EH (cell line): ENCODE results near the gene TJP2.
"Not testable (repeated sequence)": the region's sequence is repeated elsewhere in the genome, so short reads cannot be mapped to it uniquely, and the experiment has no call there.

Experiments
- DNase-seq: peaks from one replicate; pipeline ENCODE4 v3.0.0-alpha.2; 2015; ENCODE audit warnings: low read depth

The TJP2 gene

DNA sequence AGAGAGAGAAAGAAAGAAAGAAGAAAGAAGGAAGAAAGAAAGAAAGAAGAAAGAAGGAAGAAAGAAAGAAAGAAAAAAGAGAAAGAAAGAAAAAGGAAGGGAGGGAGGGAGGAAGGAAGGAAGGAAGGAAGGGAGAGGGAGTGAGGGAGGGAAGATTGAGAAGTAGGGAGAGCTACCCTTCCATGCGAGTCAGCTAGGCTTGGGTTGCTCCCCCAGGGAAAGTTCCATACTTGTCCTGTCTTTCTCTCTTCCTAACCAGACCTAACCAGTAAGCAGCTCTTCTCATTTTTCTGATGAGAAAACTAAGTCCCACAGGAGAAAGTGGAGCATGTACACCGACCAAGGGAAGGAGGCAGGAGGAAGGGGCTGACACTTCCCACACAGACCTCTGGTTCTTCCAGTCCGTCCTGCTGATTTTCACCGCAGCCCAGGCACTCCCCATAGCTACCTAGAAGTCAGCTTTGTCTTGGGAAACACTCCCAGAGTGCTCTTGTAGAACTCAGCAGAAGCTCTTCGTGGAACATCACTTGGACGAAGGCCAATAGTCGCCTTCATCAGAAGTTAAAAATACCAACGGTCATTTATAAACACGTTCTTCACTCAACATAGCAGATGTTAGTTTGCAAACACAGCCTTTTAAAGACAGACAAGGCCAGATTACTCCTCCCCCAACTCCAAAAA is 121.9 kb downstream of the TJP2 start:
- DNase-seq: peak; percentile 25

- DNase-seq: no peak
These were observed 123.4 kb downstream of the TJP2 start for GRCh38 chr9:69297300-69297980.

DNA sequence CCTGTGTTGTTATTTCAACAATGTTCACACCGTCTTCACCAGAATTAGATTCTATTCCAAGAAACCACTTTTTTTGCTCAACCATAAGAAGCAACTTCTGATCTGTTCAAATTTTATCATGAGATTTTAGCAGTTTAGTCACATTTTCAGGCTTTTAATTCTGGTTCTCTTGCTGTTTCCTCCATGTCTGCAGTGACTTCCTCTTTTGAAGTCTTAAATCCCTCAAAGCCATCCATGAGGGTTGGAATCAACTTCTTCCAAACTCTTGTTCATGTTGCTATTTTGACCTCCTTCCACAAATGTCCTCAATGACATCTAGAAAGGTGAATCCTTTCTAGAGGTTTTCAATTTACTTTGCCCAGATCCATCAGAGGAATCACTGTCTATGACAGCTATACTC is 125.2 kb downstream of the TJP2 start:
- DNase-seq: no peak

DNA sequence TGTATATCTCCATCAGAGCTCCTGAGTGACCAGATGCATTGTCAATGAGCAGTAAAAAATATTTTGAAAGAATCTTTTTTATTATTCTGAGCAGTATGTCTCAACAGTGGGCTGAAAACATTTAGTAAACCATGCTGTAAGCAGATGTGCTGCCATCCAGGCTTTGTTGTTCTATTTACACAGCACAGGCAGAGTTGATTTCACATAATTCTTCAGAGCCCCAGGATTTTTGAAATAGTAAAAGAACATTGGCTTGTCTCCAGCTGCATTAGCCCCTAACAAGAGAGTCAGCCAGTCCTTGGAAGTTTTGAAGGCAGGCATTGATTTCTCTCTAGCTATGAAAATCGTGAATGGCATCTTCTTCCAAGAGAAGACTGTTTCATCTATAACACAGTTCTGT is 125.7 kb downstream of the TJP2 start:
- no peak for DNase-seq

- DNase-seq: no peak
These were observed 129.3 kb downstream of the TJP2 start for GRCh38 chr9:69303331-69303730.

DNA sequence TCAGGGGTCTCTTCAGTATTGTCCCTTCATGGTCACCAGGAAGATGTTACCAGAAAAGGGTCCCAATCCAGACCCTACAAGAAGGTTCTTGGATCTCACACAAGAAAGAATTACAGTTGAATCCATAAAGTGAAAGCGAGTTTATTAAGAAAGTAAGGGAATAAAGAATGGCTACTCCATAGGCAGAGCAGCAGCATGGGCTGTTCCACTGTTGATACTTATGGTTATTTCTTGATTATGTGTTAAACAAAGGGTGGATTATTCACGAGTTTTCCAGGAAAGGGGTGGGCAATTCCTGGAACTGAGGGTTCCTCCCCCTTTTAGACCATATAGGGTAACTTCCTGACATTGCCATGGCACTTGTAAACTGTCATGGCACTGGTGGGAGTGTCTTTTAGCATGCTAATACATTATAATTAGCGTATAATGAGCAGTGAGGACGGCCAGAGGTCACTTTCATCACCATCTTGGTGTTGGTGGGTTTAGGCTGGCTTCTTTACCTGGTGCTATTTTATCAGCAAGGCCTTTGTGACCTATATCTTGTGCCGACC is 132.9 kb downstream of the TJP2 start:
- DNase-seq: not testable (repeated sequence)

DNA sequence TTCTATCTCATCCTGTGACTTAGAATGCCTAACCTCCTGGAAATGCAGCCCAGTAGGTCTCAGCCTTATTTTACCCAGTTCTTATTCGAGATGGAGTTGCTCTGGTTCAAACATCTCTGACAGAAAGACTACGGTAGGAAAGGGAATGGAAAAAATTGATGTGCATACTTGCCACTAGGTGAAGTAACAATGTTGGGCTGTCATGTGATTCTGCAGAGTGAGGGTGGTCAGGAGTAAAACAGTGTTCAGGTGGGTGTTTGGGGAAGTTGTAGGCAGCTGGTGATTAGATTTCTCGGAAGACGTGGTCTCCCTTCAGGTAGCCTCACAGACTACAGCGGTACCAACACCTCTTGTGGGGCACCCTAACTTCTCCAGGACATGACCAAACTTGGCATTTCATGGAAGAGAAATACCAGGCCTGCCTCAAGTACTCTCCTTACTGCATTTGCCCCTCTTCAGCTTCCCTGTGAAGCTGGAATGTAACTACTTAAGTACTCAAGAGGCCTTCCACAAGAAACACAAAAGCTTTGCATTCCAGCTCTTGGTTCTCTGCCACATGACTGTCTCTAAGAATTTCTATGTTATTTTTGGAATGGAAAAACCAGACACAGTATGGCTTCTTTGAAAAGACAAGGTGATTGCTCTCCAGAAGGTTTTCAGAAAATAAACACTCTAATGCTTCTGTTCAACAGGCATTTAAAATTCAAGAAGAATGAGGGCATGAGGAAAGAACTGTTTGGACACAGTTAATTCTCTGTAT is 133.5 kb downstream of the TJP2 start:
- DNase-seq: peak; percentile 78

DNA sequence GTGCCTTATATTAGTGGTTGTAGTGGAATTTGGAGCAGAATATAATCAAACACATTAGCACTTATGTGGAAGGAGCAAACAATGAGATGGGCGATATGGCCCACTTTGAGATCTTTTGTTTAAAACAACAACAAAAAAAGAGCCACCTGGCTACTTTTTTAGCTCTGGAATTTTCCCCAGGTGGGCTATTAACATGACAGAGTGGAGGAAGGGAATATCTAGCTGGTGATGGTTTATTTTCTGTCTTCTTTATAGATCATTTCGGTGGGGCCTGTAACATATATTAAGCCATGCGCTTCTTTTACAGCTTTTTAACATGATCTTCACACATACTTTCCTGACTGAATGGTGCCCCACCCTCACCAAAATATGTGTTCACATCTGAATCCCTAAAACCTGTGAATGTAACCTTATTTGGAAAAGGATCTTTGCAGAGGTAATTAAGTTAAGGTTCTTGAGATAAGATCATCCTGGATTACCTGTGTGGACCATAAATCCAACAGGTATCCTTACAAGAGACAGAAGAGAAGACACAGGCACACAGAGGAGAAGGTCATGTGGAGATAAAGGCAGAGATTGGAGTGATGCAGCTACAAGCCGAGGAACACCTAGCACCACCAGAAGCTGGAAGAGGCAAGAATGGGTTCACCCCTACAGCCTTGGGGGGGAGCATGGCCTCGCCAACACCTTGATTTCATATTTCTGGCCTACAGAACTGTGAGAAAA is 134.3 kb downstream of the TJP2 start:
- DNase-seq: no peak

- DNase-seq: no peak
These were observed 139.1 kb downstream of the TJP2 start for GRCh38 chr9:69313175-69313574.

DNA sequence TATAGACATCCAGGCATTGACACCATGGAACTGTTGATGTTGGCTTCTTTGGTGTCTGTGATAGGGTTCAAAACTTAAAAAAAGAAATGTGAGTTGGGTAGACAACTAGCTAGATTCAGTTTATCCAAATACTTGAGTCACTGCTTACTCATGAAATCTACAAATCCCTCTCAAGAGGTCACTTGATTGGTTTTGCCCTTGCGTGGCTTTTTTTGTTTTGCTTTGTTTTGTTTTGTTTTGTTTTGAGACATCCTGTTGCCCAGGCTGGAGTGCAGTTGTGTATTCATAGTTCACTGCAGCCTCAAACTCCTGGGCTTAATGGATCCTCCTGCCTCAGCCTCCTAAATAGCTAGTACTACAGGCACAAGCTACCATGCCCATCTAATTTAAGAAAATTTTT is 140.5 kb downstream of the TJP2 start:
- DNase-seq: no peak

DNA sequence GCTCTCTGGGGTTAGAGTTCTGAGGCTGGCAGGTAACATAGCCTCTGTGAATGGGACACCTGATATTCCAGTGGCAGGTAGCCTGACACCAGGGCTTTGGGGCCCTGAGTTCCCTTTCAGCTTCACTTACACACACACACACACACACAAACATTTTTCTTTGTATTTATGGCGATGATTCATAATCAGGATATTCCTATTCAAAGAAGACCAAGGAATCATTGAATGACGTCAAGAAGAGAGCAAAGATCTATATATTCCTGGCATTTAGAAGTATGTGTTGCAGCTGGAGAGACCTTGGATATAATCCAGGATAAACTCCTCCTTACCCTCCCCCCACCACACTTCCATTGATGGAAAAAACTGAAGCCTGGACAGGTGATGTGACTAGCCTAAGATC is 143.0 kb downstream of the TJP2 start:
- no peak for DNase-seq

DNA sequence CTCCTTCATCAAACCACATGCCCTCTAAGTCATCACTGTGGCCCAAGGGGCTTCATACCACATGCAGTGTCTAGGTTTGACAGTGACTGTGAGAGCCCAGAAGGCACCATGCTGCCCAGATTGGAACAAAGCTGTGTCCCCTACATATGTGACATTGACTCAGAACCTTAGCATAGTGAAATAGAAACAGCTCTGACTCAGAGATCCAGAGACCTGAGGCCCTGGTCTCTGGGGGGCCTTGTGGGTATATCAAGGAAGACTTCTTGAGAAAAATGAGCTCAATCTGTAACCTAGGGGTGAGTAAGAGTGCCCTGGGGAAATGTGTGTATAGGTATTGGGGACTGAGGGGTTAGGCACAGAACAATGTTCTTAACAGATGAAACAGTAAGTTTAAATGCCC is 143.8 kb downstream of the TJP2 start:
- no peak for DNase-seq

- DNase-seq: no peak
These were observed 145.4 kb downstream of the TJP2 start for GRCh38 chr9:69319324-69320025.

GRCh38 chr9:69322256-69322655 is 148.2 kb downstream of the TJP2 start:
- no peak for DNase-seq

DNA sequence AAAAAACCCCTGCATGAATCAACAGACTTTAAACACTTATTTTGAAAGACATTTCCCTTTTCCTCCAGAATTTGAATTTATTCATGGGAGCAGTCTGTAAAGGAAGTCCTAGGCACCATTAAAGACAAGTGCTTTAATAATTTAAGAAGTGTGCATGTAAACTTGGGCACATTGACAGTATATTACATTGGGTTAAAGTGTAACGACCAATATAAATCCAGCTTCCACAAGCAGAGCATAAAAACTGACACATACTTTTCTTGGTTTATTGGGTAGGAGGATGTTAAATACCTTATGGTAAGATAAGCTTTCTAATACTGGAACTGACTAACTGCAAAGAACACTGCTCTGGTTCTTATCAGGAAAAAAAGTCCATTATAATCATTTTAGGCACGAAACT is 149.8 kb downstream of the TJP2 start:
- DNase-seq: no peak
